ENCODE results near the gene CNBD2. TPM values are rescaled to one million over a fixed set of nuclear protein-coding genes. Genes with fewer than 3 reads are reported as not detected.

CNBD2 gene
- polyA plus RNA-seq, 3 donors = 8.0 to 11.3 (median 9.3) TPM

DNA sequence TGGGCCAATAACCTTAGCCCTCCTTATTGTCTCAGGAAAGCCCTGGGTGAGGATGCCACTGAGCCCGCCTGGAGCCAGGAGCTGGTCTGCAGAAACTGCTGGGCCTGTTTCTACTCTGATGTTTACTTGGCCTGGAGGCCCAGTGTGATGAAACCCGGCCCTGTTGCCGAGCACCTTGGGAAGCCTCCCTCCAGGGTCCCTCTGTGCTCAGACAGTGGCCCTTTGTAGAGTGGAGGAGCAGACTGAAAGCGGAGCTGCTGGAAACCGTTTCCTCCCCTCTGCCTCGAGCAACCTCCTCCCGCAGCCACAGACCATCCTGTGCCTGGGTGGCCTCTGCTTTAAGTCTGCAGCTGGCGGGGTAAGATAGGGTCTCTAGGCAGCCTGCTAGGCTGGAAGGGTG is 102.1 kb downstream of the CNBD2 start:
- H3K27ac Mint-ChIP-seq = no peak overlapping the region
- peaks cover 9 to 15% (median 10%) of the 10 kb centered on the region in 3 donors for H3K27me3 Mint-ChIP-seq (ENCODE audit: low read depth in 3 of 3)
- Histone ChIP-seq H3K36me3 (replicated peaks in 1 of 2; ENCODE audit: control insufficient read depth in 1 of 2, insufficient read depth in 2 of 2, low read length in 2 of 2) (no peaks in the 10 kb centered on the region), H3K9ac (ENCODE audit: insufficient read depth, low read length, poor library complexity, severe bottlenecking) (no peak overlapping the region), H3K4me1 (ENCODE audit: control insufficient read depth in 1 of 2, insufficient read depth in 2 of 2, low read length in 2 of 2) (peaks cover 4% of the 10 kb centered on the region in 2 donors), H2AFZ (ENCODE audit: insufficient read depth, low read depth, low read length, poor library complexity, severe bottlenecking) (no peak overlapping the region), H3K4me2 (replicated peaks; ENCODE audit: extremely low read depth, low read length, poor library complexity, severe bottlenecking) (no peak overlapping the region), H3K27me3 (ENCODE audit: control insufficient read depth in 2 of 2, insufficient read depth in 2 of 2, low read length in 2 of 2) (no peaks in the 10 kb centered on the region), H3K27ac (ENCODE audit: low read depth in 1 of 2, low read length in 2 of 2) (no peak overlapping the region), H4K20me1 (ENCODE audit: insufficient read depth, low read length) (no peaks in the 10 kb centered on the region), H3K4me3 (replicated peaks in 1 of 3; ENCODE audit: low read depth in 2 of 3, low read length in 3 of 3) (no peak overlapping the region), H3K79me2 (ENCODE audit: insufficient read depth, low read length) (no peaks in the 10 kb centered on the region), H3K9me3 (replicated peaks in 1 of 2; ENCODE audit: control insufficient read depth in 1 of 2, insufficient read depth in 1 of 2, low read length in 2 of 2) (no peaks in the 10 kb centered on the region)
- peaks cover 6% of the 10 kb centered on the region for H3K4me1 Mint-ChIP-seq
- no peaks in the 10 kb centered on the region for H3K9me3 Mint-ChIP-seq
- H3K36me3 Mint-ChIP-seq = no peaks in the 10 kb centered on the region
- H3K4me3 Mint-ChIP-seq = no peak overlapping the region
- TF ChIP-seq, protein P1, sequence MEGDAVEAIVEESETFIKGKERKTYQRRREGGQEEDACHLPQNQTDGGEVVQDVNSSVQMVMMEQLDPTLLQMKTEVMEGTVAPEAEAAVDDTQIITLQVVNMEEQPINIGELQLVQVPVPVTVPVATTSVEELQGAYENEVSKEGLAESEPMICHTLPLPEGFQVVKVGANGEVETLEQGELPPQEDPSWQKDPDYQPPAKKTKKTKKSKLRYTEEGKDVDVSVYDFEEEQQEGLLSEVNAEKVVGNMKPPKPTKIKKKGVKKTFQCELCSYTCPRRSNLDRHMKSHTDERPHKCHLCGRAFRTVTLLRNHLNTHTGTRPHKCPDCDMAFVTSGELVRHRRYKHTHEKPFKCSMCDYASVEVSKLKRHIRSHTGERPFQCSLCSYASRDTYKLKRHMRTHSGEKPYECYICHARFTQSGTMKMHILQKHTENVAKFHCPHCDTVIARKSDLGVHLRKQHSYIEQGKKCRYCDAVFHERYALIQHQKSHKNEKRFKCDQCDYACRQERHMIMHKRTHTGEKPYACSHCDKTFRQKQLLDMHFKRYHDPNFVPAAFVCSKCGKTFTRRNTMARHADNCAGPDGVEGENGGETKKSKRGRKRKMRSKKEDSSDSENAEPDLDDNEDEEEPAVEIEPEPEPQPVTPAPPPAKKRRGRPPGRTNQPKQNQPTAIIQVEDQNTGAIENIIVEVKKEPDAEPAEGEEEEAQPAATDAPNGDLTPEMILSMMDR (IDR thresholded peaks at IDR 0.05) = no peak
- DNase-seq = no peak
- intact Hi-C loops (cut with micrococcal nuclease) = no loop called here
- 80% methylated on average over 3 of the region's 8 CpGs for WGBS (ENCODE audit: insufficient coverage)

DNA sequence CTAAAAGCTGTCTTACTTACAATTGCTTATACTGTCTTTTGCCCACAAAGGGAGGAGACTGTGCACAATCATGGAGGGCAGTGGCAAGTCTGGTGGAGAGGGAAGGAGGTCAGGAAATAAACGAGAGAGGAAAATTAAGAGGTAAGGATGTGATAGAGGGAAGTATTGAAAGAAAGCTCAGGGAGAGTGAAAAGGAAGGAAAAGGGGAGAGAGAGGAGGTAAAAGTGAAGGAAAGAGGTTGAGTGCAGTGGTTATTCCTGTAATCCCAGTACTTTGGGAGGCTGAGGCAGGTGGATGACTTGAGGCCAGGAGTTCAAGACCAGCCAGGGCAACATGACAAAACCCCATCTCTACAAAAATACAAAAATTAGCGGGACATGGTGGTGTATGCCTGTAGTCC is 103.5 kb downstream of the CNBD2 start:
- Mint-ChIP-seq H3K4me3 (no peak overlapping the region), H3K27me3 (ENCODE audit: low read depth in 3 of 3) (peaks cover 5 to 8% (median 8%) of the 10 kb centered on the region in 3 donors), H3K36me3 (no peaks in the 10 kb centered on the region), H3K4me1 (no peaks in the 10 kb centered on the region), H3K27ac (no peak overlapping the region), H3K9me3 (no peaks in the 10 kb centered on the region)
- Histone ChIP-seq H3K27me3 (ENCODE audit: control insufficient read depth in 2 of 2, insufficient read depth in 2 of 2, low read length in 2 of 2) (no peaks in the 10 kb centered on the region), H3K4me1 (ENCODE audit: control insufficient read depth in 1 of 2, insufficient read depth in 2 of 2, low read length in 2 of 2) (no peaks in the 10 kb centered on the region), H3K79me2 (ENCODE audit: insufficient read depth, low read length) (no peaks in the 10 kb centered on the region), H3K4me2 (replicated peaks; ENCODE audit: extremely low read depth, low read length, poor library complexity, severe bottlenecking) (no peak overlapping the region), H3K36me3 (replicated peaks in 1 of 2; ENCODE audit: control insufficient read depth in 1 of 2, insufficient read depth in 2 of 2, low read length in 2 of 2) (no peaks in the 10 kb centered on the region), H2AFZ (ENCODE audit: insufficient read depth, low read depth, low read length, poor library complexity, severe bottlenecking) (no peak overlapping the region), H3K27ac (ENCODE audit: low read depth in 1 of 2, low read length in 2 of 2) (no peak overlapping the region), H4K20me1 (ENCODE audit: insufficient read depth, low read length) (no peaks in the 10 kb centered on the region), H3K9ac (ENCODE audit: insufficient read depth, low read length, poor library complexity, severe bottlenecking) (no peak overlapping the region), H3K9me3 (replicated peaks in 1 of 2; ENCODE audit: control insufficient read depth in 1 of 2, insufficient read depth in 1 of 2, low read length in 2 of 2) (no peaks in the 10 kb centered on the region), H3K4me3 (replicated peaks in 1 of 3; ENCODE audit: low read depth in 2 of 3, low read length in 3 of 3) (no peak overlapping the region)
- 67% methylated on average over 1 of the region's 2 CpGs for WGBS (ENCODE audit: insufficient coverage)
- TF ChIP-seq, protein P1 (IDR thresholded peaks at IDR 0.05) = no peak
- intact Hi-C loops (cut with micrococcal nuclease) = no loop called here
- no peak for DNase-seq

Data from CD14-positive monocyte (primary cell).